ENCODE results near the gene HSD17B1. TPM values are rescaled to one million over a fixed set of nuclear protein-coding genes. Genes with fewer than 3 reads are reported as not detected.

Gene HSD17B1
- total and polyA plus RNA-seq, 2 donors (not counting 1 experiment from before 2014, with no cell fraction given) = 0.40 to 2.6 TPM

GRCh38 chr17:42525221-42525620 lies 27.5 kb upstream of the HSD17B1 start:
- no peak overlapping the region for H3K4me2 ChIP-seq (ENCODE audit: extremely low read depth, insufficient read depth, low read length)

GRCh38 chr17:42526031-42526444 lies 26.7 kb upstream of the HSD17B1 start:
- Histone ChIP-seq H3K9ac (ENCODE audit: insufficient read depth, low read length) (no peak overlapping the region), H3K36me3 (ENCODE audit: control insufficient read depth, insufficient read depth, low read length) (peaks cover 6% of the 10 kb centered on the region), H3K27me3 (ENCODE audit: control insufficient read depth, insufficient read depth, low read length) (no peaks in the 10 kb centered on the region), H3K79me2 (ENCODE audit: control insufficient read depth, insufficient read depth, low read length) (no peaks in the 10 kb centered on the region), H3K4me3 (replicated peaks in 1 of 4; ENCODE audit: control extremely low read depth in 1 of 4, insufficient read depth in 1 of 4, low read depth in 3 of 4, low read length in 4 of 4) (no peak overlapping the region), H2AFZ (ENCODE audit: low read length) (no peak overlapping the region), H4K20me1 (ENCODE audit: control insufficient read depth, extremely low read depth, insufficient read depth, low read length) (no peaks in the 10 kb centered on the region), H3K4me1 (ENCODE audit: control insufficient read depth, extremely low read depth, insufficient read depth, low read length) (peaks cover 28% of the 10 kb centered on the region), H3K9me3 (ENCODE audit: control insufficient read depth, insufficient read depth, low read depth, low read length) (no peaks in the 10 kb centered on the region), H3K4me2 (ENCODE audit: extremely low read depth, insufficient read depth, low read length) (no peak overlapping the region), H3K27ac (ENCODE audit: insufficient read depth, low read length) (peak overlapping the region; percentile 44)
- TF ChIP-seq, protein P1, sequence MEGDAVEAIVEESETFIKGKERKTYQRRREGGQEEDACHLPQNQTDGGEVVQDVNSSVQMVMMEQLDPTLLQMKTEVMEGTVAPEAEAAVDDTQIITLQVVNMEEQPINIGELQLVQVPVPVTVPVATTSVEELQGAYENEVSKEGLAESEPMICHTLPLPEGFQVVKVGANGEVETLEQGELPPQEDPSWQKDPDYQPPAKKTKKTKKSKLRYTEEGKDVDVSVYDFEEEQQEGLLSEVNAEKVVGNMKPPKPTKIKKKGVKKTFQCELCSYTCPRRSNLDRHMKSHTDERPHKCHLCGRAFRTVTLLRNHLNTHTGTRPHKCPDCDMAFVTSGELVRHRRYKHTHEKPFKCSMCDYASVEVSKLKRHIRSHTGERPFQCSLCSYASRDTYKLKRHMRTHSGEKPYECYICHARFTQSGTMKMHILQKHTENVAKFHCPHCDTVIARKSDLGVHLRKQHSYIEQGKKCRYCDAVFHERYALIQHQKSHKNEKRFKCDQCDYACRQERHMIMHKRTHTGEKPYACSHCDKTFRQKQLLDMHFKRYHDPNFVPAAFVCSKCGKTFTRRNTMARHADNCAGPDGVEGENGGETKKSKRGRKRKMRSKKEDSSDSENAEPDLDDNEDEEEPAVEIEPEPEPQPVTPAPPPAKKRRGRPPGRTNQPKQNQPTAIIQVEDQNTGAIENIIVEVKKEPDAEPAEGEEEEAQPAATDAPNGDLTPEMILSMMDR (conservative IDR thresholded peaks at IDR 0.05 in 1 of 2, IDR thresholded peaks at IDR 0.05 in 1 of 2; ENCODE audit: low read depth in 1 of 2, low read length in 2 of 2) = no peak
- TF ChIP-seq EZH2 (IDR thresholded peaks at IDR 0.05; ENCODE audit: low read length, missing control alignments) = no peak
- DNase-seq (ENCODE audit: low read depth in 2 of 2) = peak; percentile 21 to 77

More at GRCh38 chr17:42525221-42525620, 27.5 kb upstream of the HSD17B1 start:
- Histone ChIP-seq H3K79me2 (ENCODE audit: control insufficient read depth, insufficient read depth, low read length) (no peaks in the 10 kb centered on the region), H3K9me3 (ENCODE audit: control insufficient read depth, insufficient read depth, low read depth, low read length) (no peaks in the 10 kb centered on the region), H4K20me1 (ENCODE audit: control insufficient read depth, extremely low read depth, insufficient read depth, low read length) (no peaks in the 10 kb centered on the region), H2AFZ (ENCODE audit: low read length) (no peak overlapping the region), H3K36me3 (ENCODE audit: control insufficient read depth, insufficient read depth, low read length) (peaks cover 6% of the 10 kb centered on the region), H3K9ac (ENCODE audit: insufficient read depth, low read length) (no peak overlapping the region), H3K27ac (ENCODE audit: insufficient read depth, low read length) (peak overlapping the region; percentile 44), H3K4me1 (ENCODE audit: control insufficient read depth, extremely low read depth, insufficient read depth, low read length) (peaks cover 35% of the 10 kb centered on the region), H3K4me3 (replicated peaks in 1 of 4; ENCODE audit: control extremely low read depth in 1 of 4, insufficient read depth in 1 of 4, low read depth in 3 of 4, low read length in 4 of 4) (no peak overlapping the region), H3K27me3 (ENCODE audit: control insufficient read depth, insufficient read depth, low read length) (no peaks in the 10 kb centered on the region)
- TF ChIP-seq EZH2 (IDR thresholded peaks at IDR 0.05; ENCODE audit: low read length, missing control alignments) = no peak
- TF ChIP-seq, protein P1 (conservative IDR thresholded peaks at IDR 0.05 in 1 of 2, IDR thresholded peaks at IDR 0.05 in 1 of 2; ENCODE audit: low read depth in 1 of 2, low read length in 2 of 2) = no peak
- peak in 1 of 2 donors; percentile 95 for DNase-seq (ENCODE audit: low read depth in 2 of 2)

GRCh38 chr17:42527932-42528331 lies 24.8 kb upstream of the HSD17B1 start:
- no peak overlapping the region for H3K4me2 ChIP-seq (ENCODE audit: extremely low read depth, insufficient read depth, low read length)
- H3K9ac ChIP-seq (ENCODE audit: insufficient read depth, low read length) = no peak overlapping the region
- no peak overlapping the region for H3K4me3 ChIP-seq (replicated peaks in 1 of 4; ENCODE audit: control extremely low read depth in 1 of 4, insufficient read depth in 1 of 4, low read depth in 3 of 4, low read length in 4 of 4)
- no peak overlapping the region for H2AFZ ChIP-seq (ENCODE audit: low read length)
- no peak overlapping the region for H3K27ac ChIP-seq (ENCODE audit: insufficient read depth, low read length)
- H3K27me3 ChIP-seq (ENCODE audit: control insufficient read depth, insufficient read depth, low read length) = no peaks in the 10 kb centered on the region
- no peaks in the 10 kb centered on the region for H3K9me3 ChIP-seq (ENCODE audit: control insufficient read depth, insufficient read depth, low read depth, low read length)
- TF ChIP-seq, protein P1 (conservative IDR thresholded peaks at IDR 0.05 in 1 of 2, IDR thresholded peaks at IDR 0.05 in 1 of 2; ENCODE audit: low read depth in 1 of 2, low read length in 2 of 2) = no peak
- no peak for TF ChIP-seq EZH2 (IDR thresholded peaks at IDR 0.05; ENCODE audit: low read length, missing control alignments)
- no peaks in the 10 kb centered on the region for H3K79me2 ChIP-seq (ENCODE audit: control insufficient read depth, insufficient read depth, low read length)
- peaks cover 11% of the 10 kb centered on the region for H3K4me1 ChIP-seq (ENCODE audit: control insufficient read depth, extremely low read depth, insufficient read depth, low read length)
- no peaks in the 10 kb centered on the region for H4K20me1 ChIP-seq (ENCODE audit: control insufficient read depth, extremely low read depth, insufficient read depth, low read length)
- H3K36me3 ChIP-seq (ENCODE audit: control insufficient read depth, insufficient read depth, low read length) = peaks cover 3% of the 10 kb centered on the region
- no peak for DNase-seq (ENCODE audit: low read depth in 2 of 2)

Data from fibroblast of lung (primary cell).